Epithelial cell of proximal tubule (primary cell): ENCODE measurements around the gene BBS5. TPM values are rescaled to one million over a fixed set of nuclear protein-coding genes. Genes with fewer than 3 reads are reported as not detected.
"Not testable (repeated sequence)": the region's sequence is repeated elsewhere in the genome, so short reads cannot be mapped to it uniquely, and the experiment has no call there.

ENCODE experiments used
- DNase-seq: peaks from one replicate; pipeline ENCODE4 v3.0.0-alpha.2; 2011; ENCODE audit warnings: low read depth
- H3K4me3 ChIP-seq: 2 replicates; pipeline ENCODE4 v1.5.1; 2011; ENCODE audit warnings: low read depth, mild to moderate bottlenecking, low read length
- total RNA-seq: library from RNA; depleted of rRNA; stranded (reverse); fragments of >200 nt; gene quantifications from 2 replicates; pipeline ENCODE4 v1.2.3, GENCODE V29; 2015
- TF ChIP-seq, protein P1 (sequence below): conservative IDR thresholded peaks from 2 replicates; pipeline ENCODE4 v1.5.1; 2012; ENCODE audit warnings: low read depth, mild to moderate bottlenecking, low read length

BBS5 gene
- total RNA-seq, 1 donor from 2014 or later = 3.6 TPM

DNA sequence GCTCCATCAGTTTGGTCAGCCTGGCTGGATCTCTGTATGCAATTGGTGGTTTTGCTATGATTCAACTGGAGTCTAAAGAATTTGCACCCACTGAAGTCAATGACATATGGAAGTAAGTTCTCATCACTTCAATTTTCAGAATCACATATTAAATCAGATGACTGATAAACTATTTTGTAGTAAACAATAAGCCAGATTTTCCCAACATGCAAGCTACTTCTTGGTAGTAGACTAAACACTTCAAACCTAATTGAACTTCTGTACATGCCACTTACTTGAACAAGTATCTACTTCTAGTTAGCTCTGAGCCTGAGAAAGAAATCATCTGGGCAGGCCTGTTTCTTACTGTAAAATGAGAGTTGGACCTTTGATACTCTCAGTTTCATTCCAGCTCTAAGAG, 41.6 kb downstream of the BBS5 start:
- DNase-seq = no peak
- TF ChIP-seq, protein P1, sequence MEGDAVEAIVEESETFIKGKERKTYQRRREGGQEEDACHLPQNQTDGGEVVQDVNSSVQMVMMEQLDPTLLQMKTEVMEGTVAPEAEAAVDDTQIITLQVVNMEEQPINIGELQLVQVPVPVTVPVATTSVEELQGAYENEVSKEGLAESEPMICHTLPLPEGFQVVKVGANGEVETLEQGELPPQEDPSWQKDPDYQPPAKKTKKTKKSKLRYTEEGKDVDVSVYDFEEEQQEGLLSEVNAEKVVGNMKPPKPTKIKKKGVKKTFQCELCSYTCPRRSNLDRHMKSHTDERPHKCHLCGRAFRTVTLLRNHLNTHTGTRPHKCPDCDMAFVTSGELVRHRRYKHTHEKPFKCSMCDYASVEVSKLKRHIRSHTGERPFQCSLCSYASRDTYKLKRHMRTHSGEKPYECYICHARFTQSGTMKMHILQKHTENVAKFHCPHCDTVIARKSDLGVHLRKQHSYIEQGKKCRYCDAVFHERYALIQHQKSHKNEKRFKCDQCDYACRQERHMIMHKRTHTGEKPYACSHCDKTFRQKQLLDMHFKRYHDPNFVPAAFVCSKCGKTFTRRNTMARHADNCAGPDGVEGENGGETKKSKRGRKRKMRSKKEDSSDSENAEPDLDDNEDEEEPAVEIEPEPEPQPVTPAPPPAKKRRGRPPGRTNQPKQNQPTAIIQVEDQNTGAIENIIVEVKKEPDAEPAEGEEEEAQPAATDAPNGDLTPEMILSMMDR = no peak
- no peak overlapping the region for H3K4me3 ChIP-seq

DNA sequence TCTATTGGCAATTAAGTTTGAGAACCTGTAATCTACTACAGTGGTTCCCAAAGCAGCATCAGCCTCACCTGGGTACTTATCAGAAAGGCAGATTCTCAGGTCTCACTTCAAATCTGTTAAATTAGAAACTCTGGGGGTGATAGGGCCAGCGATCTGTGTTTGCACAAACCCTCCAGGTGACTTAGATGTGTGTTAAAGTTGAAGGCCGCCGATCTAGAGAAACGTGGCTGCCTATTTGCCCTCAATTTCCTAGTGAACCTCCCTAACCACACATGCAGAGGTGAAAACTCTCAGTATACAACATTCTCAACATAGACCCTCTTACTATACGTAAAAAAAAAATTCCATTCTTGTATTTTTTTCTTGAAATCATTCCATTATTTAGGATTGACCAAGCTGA, 44.4 kb downstream of the BBS5 start:
- DNase-seq = no peak

DNA sequence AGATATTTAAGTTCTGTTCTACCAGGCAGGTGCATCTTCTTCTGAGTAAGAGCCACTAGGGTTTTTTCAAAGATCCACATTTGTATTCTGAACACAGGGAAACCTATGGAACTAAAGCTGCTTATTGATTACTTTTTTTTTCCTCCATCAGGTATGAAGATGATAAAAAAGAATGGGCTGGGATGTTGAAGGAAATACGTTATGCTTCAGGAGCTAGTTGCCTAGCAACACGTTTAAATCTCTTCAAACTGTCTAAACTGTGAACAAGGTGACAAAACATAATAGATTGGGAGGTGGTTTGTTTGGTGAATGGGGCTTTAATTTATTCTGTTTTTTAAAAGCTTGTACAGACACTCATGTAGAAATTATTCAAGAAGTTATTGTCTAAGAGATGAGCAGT, 46.1 kb downstream of the BBS5 start:
- TF ChIP-seq, protein P1 = no peak
- DNase-seq = no peak
- no peak overlapping the region for H3K4me3 ChIP-seq

More for the DNA sequence above, 44.4 kb downstream of the BBS5 start:
- TF ChIP-seq, protein P1 = no peak
- H3K4me3 ChIP-seq = no peak overlapping the region

DNA sequence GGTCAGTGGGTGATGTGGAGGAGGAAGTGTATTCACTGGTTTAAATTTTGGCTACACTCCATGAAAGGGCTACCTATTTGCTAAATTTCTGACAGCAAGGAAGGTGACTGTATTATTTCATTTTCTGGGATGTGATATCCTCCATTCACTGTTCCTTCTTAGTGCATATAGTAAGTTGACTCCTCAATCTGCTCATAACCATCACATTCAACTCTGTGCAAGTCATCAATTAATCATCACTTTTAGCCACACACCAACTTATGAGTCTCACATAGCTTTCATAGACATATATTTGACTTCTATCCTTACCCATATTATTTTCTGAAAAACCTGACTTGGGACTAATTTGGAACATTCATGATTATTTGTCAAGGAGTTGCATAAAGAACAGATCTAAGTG, 47.2 kb downstream of the BBS5 start:
- DNase-seq = no peak
- TF ChIP-seq, protein P1 = no peak
- no peak overlapping the region for H3K4me3 ChIP-seq

DNA sequence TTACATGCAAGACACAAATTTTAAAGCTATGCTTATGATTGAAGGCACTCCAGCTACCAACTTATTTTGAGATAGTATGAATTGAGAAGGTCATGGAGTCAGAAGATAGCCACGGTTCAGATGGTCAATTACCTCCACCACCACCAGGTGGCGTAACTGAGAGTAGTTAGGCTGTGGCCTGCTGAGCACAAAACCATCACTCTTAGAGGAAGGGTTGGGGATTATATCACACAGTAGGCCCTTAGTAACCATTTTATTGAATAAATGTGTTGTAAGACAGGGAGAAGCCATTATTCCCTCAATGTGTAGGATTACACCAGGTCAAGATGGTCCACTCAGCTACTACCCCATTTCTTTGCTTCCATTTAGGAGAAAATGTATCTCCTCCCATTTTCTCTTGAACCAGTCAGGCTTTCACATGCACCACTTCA, 49.0 kb downstream of the BBS5 start:
- DNase-seq = no peak
- H3K4me3 ChIP-seq = no peak overlapping the region
- TF ChIP-seq, protein P1 = peak; percentile 92

DNA sequence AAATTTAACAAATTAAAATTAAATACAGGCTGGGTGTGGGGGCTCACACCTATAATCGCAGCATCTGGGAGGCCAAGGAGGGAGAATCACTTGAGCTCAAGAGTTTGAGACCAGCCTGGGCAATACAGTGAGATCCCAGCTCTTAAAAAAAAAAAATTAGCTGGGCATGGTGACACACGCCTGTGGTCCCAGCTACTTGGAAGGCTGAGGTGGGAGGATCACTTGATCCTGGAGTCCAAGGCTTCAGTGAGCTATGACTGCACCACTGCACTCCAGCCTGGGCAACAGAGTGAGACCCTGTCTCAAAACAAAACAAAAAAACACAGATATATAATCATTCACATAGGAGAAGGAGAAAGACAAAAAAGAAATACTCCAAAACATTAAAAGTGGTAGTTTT, 60.2 kb downstream of the BBS5 start:
- not testable (repeated sequence) for H3K4me3 ChIP-seq, DNase-seq

DNA sequence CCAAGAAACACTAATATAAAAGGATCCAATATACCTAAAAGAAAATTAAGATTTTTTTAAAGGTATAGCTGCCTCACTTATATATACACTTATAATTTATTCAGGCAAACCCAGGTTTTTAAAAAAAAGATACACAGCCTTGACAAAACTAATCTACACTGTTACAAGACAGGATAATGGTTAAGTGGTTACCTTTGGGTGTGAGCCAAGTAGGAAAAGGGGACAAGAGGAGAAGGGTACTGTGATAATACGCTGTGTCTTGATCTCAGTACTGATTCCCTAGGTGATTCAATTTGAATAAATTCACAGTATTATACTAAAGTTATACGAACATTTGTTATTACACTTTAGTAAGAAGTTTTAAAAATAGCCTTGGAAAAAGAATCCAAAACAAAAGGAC, 60.9 kb downstream of the BBS5 start:
- DNase-seq = no peak
- H3K4me3 ChIP-seq = no peak overlapping the region
- TF ChIP-seq, protein P1 = no peak

DNA sequence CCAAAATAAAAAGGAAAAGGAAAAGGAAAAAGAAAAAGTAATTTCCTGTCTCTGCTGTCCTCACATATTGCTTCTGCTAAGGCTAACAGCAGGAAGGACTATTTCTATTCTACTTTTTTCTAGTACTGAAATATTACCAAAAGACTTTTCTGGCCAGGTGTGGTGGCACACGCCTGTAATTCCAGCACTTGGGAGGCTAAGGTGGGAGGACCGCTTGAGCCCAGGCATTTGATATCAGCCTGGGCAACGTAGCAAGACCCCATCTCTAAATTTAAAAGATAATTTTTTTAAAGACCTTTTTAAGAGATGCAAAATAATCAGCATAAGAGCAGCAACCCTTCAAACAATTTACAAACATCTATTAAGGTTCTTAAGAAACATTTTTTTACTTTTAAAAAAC, 63.1 kb downstream of the BBS5 start:
- DNase-seq = no peak
- TF ChIP-seq, protein P1 = no peak
- no peak overlapping the region for H3K4me3 ChIP-seq
